Ovary (tissue), 3 donors: ENCODE measurements around the gene CFAP65.

Experiments used
- CTCF ChIP-seq, 3 donors: fragments of 450-650 bp in 2 of 3; fragments of 200-600 bp in 1 of 3; IDR thresholded peaks; one replicate each; pipeline versions ENCODE4 v1.5.1 to v1.8.0; 2016 to 2022; ENCODE audit warnings: antibody characterized with exemption in 3 of 3, mild to moderate bottlenecking in 1 of 3
- EP300 ChIP-seq: sonication (generic); formaldehyde crosslinking; IDR thresholded peaks from one replicate; pipeline ENCODE4 v1.6.1; 2017; ENCODE audit warnings: antibody characterized with exemption
- POLR2A ChIP-seq: fragments of 450-650 bp; IDR thresholded peaks from one replicate; pipeline ENCODE4 v1.6.1; 2017; ENCODE audit warnings: antibody characterized with exemption, mild to moderate bottlenecking, moderate library complexity
- donor health status: DM: no; HTN: no; CAD: no.

- TF ChIP-seq CTCF (IDR thresholded peaks at IDR 0.05) (no peak), POLR2A (no peak), EP300 (no peak)
Measured at GRCh38 chr2:218953366-218953954, 87.9 kb downstream of the CFAP65 start.
